ENCODE measurements around the gene SPATS2L.

Gene SPATS2L

GRCh38 chr2:200353120-200353519, 46.6 kb downstream of the SPATS2L start:
- no peak overlapping the region for H3K4me3 ChIP-seq (ENCODE audit: insufficient read depth, low read length, poor library complexity, severe bottlenecking)
- no peaks in the 10 kb centered on the region for H4K20me1 ChIP-seq (ENCODE audit: low read depth, low read length)
- no peaks in the 10 kb centered on the region for H3K9me2 ChIP-seq (replicated peaks; ENCODE audit: insufficient read depth, low read length)
- H3K4me2 ChIP-seq (ENCODE audit: low read depth, low read length, poor library complexity, severe bottlenecking), result no peak overlapping the region
- no peaks in the 10 kb centered on the region for H3K36me3 ChIP-seq (ENCODE audit: low read length)
- H3K9ac ChIP-seq (ENCODE audit: low read length), result no peak overlapping the region
- H2AFZ ChIP-seq (ENCODE audit: low read depth, low read length, severe bottlenecking), result no peak overlapping the region
- no peaks in the 10 kb centered on the region for H3K27me3 ChIP-seq (ENCODE audit: low read length)
- no peaks in the 10 kb centered on the region for H3K79me2 ChIP-seq (ENCODE audit: insufficient read depth, low read length)
- no peaks in the 10 kb centered on the region for H3F3A ChIP-seq (ENCODE audit: insufficient read depth)
- H3K27ac ChIP-seq (ENCODE audit: low read depth, low read length), result no peak overlapping the region
- no peak for TF ChIP-seq CTCF (IDR thresholded peaks at IDR 0.05; ENCODE audit: insufficient read depth, low read length, poor library complexity, severe bottlenecking)
- no peak for TF ChIP-seq EZH2phosphoT487 (conservative IDR thresholded peaks at IDR 0.05; ENCODE audit: low read length)
- no peaks in the 10 kb centered on the region for H3K9me3 ChIP-seq (ENCODE audit: insufficient read depth, low read length)

GRCh38 chr2:200353874-200354273, 47.4 kb downstream of the SPATS2L start:
- no peak for TF ChIP-seq EZH2phosphoT487 (conservative IDR thresholded peaks at IDR 0.05; ENCODE audit: low read length)
- no peak for TF ChIP-seq CTCF (IDR thresholded peaks at IDR 0.05; ENCODE audit: insufficient read depth, low read length, poor library complexity, severe bottlenecking)
- Histone ChIP-seq H3K4me3 (ENCODE audit: insufficient read depth, low read length, poor library complexity, severe bottlenecking) (no peak overlapping the region), H3K9ac (ENCODE audit: low read length) (no peak overlapping the region), H4K20me1 (ENCODE audit: low read depth, low read length) (no peaks in the 10 kb centered on the region), H3K9me3 (ENCODE audit: insufficient read depth, low read length) (no peaks in the 10 kb centered on the region), H3K79me2 (ENCODE audit: insufficient read depth, low read length) (no peaks in the 10 kb centered on the region), H3K27me3 (ENCODE audit: low read length) (no peaks in the 10 kb centered on the region), H2AFZ (ENCODE audit: low read depth, low read length, severe bottlenecking) (no peak overlapping the region), H3K4me2 (ENCODE audit: low read depth, low read length, poor library complexity, severe bottlenecking) (no peak overlapping the region), H3K9me2 (replicated peaks; ENCODE audit: insufficient read depth, low read length) (no peaks in the 10 kb centered on the region), H3K36me3 (ENCODE audit: low read length) (no peaks in the 10 kb centered on the region), H3F3A (ENCODE audit: insufficient read depth) (no peaks in the 10 kb centered on the region), H3K27ac (ENCODE audit: low read depth, low read length) (no peak overlapping the region)

- no peak overlapping the region for H3K27ac ChIP-seq (ENCODE audit: low read depth, low read length)
- H2AFZ ChIP-seq (ENCODE audit: low read depth, low read length, severe bottlenecking), result no peak overlapping the region
- no peak overlapping the region for H3K4me3 ChIP-seq (ENCODE audit: insufficient read depth, low read length, poor library complexity, severe bottlenecking)
- TF ChIP-seq CTCF (IDR thresholded peaks at IDR 0.05; ENCODE audit: insufficient read depth, low read length, poor library complexity, severe bottlenecking), result no peak
- no peak for TF ChIP-seq EZH2phosphoT487 (conservative IDR thresholded peaks at IDR 0.05; ENCODE audit: low read length)
- no peaks in the 10 kb centered on the region for H4K20me1 ChIP-seq (ENCODE audit: low read depth, low read length)
- no peaks in the 10 kb centered on the region for H3K79me2 ChIP-seq (ENCODE audit: insufficient read depth, low read length)
- no peaks in the 10 kb centered on the region for H3K9me2 ChIP-seq (replicated peaks; ENCODE audit: insufficient read depth, low read length)
- no peaks in the 10 kb centered on the region for H3F3A ChIP-seq (ENCODE audit: insufficient read depth)
- H3K9me3 ChIP-seq (ENCODE audit: insufficient read depth, low read length), result no peaks in the 10 kb centered on the region
- H3K36me3 ChIP-seq (ENCODE audit: low read length), result no peaks in the 10 kb centered on the region
- no peak overlapping the region for H3K9ac ChIP-seq (ENCODE audit: low read length)
- H3K4me2 ChIP-seq (ENCODE audit: low read depth, low read length, poor library complexity, severe bottlenecking), result no peak overlapping the region
- no peaks in the 10 kb centered on the region for H3K27me3 ChIP-seq (ENCODE audit: low read length)
These were observed 48.6 kb downstream of the SPATS2L start for GRCh38 chr2:200354833-200355751.
